GM12864 (cell line): ENCODE data around the gene HS6ST3.

Experiments
- DNase-seq: peaks from one replicate; pipeline ENCODE4 v3.0.0-alpha.2; 2011; ENCODE audit warnings: low read depth
- H3K4me3 ChIP-seq: 2 replicates; pipeline ENCODE4 v1.5.1; 2011; ENCODE audit warnings: mild to moderate bottlenecking, low read depth, low read length, control low read depth
- TF ChIP-seq, protein P1 (sequence below): IDR thresholded peaks from 2 replicates; pipeline ENCODE4 v1.5.1; 2011; ENCODE audit warnings: low read depth, mild to moderate bottlenecking, moderate library complexity, low read length, control low read depth, inconsistent platforms; ENCODE audit errors: missing control alignments

Gene HS6ST3

DNA sequence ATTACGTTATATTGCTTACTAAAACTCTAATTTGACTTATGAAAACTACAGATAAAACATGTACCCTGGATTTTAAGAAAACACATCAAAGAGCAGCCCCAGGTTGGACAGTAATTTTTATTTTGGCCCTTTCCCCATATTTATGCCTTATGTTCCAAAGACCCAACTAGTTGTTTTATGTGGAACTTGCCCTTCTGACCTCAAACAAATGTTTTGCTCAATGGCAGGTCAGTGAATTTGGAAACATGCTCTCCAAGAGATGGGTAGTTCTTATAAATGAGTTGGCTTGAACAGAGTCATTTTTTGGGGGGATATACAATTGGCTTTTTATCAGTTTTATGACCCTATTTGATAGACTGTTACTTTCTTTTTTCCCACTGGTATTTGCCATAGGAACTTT is 360.0 kb downstream of the HS6ST3 start:
- TF ChIP-seq, protein P1, sequence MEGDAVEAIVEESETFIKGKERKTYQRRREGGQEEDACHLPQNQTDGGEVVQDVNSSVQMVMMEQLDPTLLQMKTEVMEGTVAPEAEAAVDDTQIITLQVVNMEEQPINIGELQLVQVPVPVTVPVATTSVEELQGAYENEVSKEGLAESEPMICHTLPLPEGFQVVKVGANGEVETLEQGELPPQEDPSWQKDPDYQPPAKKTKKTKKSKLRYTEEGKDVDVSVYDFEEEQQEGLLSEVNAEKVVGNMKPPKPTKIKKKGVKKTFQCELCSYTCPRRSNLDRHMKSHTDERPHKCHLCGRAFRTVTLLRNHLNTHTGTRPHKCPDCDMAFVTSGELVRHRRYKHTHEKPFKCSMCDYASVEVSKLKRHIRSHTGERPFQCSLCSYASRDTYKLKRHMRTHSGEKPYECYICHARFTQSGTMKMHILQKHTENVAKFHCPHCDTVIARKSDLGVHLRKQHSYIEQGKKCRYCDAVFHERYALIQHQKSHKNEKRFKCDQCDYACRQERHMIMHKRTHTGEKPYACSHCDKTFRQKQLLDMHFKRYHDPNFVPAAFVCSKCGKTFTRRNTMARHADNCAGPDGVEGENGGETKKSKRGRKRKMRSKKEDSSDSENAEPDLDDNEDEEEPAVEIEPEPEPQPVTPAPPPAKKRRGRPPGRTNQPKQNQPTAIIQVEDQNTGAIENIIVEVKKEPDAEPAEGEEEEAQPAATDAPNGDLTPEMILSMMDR = no peak

GRCh38 chr13:96450326-96451020 is 360.6 kb downstream of the HS6ST3 start:
- no peak for DNase-seq
- H3K4me3 ChIP-seq = no peak overlapping the region
- TF ChIP-seq, protein P1 = no peak

More for the DNA sequence above, 360.0 kb downstream of the HS6ST3 start:
- DNase-seq = no peak
- no peak overlapping the region for H3K4me3 ChIP-seq

DNA sequence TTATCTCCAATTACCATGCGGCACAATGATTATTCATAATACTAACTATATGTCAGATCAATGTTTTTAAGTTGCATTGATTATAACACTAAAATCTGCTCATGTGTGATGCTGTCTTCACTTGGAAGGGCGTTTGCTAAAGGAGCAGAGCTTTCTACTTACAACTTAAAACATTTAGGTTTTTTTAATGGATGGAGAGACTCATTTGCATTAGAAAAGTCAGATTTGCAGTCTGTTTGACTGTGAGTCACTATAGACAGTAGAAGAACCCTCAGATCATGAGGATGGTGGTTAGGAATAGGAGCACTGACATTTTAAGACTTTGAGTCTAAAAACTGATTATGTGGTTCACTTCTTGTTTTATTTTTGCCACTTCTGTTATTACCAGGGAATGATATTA is 364.6 kb downstream of the HS6ST3 start:
- H3K4me3 ChIP-seq = no peak overlapping the region
- TF ChIP-seq, protein P1 = no peak
- no peak for DNase-seq

GRCh38 chr13:96460609-96461008 is 370.7 kb downstream of the HS6ST3 start:
- TF ChIP-seq, protein P1 = no peak
- no peak for DNase-seq
- H3K4me3 ChIP-seq = no peak overlapping the region

DNA sequence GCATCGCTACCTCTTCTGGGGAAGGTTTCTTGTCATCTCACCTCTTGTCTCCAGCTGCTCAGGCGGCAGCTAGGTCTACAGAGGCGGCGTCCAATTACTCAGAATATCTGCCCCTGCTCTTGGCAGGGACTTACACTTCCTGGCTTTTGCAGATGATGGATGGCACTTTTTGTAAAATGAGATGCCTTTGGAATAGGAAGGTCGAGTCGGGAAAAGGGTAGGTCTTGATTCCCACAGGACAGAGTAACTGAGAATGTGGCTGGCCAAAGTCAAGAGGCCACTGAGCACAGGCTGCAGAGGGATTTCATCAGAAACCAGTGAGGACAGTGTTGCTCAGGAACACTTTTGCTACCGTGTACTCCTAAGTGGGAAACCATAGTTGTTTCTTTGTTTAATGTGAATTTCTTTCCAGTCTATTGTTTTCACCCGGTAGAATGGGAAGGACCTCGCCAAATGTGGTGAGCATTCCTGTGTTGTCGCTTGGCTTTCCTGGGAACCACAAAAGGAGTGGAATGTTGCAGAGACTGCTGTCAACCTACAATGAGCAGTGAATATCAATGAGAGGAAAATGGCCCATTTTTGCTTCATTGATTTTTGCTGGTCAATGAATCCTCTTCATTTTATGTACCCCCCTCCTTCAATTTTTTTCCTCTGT is 383.7 kb downstream of the HS6ST3 start:
- no peak for DNase-seq
- TF ChIP-seq, protein P1 = no peak
- H3K4me3 ChIP-seq = no peak overlapping the region

DNA sequence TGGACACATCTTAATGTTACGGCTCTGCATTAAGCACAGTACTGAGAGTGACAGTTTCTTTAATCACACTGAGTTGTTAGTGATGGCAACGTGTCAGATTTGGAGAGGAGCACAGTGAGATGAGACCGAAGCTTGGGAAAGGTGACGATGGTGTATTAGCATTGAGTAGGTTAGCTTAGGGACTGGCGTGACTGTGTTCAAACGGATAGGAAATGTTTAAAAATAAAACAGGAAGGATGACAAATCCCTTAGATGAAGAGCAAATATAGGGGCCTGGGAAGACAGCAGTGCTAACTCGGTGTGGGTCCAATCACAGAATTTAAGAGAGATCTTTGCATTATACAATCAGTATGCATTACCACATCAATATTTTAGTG is 384.3 kb downstream of the HS6ST3 start:
- H3K4me3 ChIP-seq = no peak overlapping the region
- no peak for DNase-seq
- TF ChIP-seq, protein P1 = no peak

GRCh38 chr13:96475103-96475502 is 385.2 kb downstream of the HS6ST3 start:
- H3K4me3 ChIP-seq = no peak overlapping the region
- DNase-seq = no peak
- TF ChIP-seq, protein P1 = no peak
